ENCODE results near the gene RALBP1.

The RALBP1 gene

DNA sequence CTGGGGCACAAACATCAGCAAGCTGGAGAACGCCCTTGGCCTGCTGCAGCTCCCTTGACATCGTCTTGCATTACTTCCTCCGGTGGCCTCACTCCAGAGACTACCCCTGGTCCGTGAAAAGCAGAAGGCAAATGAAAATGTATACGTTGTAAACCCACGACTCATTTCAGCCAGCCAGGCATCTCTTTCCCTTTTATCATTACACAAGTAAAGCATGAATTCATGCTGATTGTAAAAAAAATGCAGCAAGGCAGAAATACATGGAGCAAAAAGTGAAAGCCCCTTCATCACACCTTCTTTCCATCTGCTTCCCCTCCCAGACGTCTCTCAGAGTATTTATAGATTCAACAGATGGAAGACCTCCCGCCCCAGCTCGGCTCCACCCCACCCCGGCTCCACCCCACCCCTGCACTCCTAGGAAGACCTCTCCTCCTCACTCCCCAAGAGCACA is 41.6 kb upstream of the RALBP1 start:
- TF ChIP-seq, protein P1, sequence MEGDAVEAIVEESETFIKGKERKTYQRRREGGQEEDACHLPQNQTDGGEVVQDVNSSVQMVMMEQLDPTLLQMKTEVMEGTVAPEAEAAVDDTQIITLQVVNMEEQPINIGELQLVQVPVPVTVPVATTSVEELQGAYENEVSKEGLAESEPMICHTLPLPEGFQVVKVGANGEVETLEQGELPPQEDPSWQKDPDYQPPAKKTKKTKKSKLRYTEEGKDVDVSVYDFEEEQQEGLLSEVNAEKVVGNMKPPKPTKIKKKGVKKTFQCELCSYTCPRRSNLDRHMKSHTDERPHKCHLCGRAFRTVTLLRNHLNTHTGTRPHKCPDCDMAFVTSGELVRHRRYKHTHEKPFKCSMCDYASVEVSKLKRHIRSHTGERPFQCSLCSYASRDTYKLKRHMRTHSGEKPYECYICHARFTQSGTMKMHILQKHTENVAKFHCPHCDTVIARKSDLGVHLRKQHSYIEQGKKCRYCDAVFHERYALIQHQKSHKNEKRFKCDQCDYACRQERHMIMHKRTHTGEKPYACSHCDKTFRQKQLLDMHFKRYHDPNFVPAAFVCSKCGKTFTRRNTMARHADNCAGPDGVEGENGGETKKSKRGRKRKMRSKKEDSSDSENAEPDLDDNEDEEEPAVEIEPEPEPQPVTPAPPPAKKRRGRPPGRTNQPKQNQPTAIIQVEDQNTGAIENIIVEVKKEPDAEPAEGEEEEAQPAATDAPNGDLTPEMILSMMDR (IDR thresholded peaks at IDR 0.05; ENCODE audit: borderline replicate concordance, insufficient read depth, low read depth, low read length) = no peak
- no peak overlapping the region for H3K4me3 ChIP-seq (ENCODE audit: low read depth, low read length)

DNA sequence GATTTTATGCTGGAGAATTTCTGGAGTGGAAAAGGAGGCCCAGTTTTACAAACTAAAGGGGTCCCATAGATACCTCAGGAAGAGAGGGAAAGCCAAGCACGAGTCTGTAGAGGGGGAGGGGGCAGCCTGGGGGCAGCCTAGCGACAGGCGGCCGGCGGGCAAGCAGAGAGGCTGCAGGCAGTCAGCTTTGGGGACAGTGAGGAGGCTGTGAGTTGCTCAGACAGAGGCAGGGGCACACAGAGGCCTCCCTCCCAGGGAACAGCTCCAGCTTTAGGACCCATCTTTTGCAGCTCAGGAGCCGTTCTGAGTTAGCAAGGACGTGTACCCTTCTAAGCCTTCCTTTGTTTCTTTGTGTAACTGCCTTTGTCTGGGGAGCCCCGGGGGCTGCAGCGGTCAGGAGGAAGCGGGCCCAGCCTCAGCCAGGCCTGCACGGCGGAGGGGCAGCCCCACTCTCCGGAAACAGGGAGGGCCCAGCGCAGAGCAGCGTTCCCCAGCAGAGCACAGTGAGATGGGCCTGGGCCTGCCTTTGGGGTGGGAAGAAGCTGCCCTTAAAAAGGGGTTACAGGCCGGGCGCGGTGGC is 41.1 kb upstream of the RALBP1 start:
- TF ChIP-seq, protein P1 (IDR thresholded peaks at IDR 0.05; ENCODE audit: borderline replicate concordance, insufficient read depth, low read depth, low read length) = no peak
- peak overlapping the region; percentile 21 for H3K4me3 ChIP-seq (ENCODE audit: low read depth, low read length)

DNA sequence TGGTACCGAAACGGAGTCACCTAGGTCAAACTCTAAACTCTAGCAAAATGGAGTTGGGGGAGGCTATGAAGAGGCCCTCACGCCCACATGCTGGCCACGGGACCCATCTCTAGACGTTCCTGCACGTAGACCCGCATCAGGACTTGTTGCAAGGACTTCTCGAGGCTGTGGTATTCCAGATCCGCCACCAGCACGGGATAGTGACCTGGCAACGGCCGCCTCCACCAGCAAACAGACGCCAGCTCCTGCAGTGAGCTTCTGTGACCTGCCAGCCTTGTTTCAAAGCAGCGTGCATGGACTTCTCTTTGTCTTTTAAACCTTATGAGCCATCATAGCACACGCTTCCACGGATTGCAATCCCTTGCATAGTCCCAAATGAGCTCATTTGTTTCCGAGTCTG is 40.3 kb upstream of the RALBP1 start:
- TF ChIP-seq, protein P1 (IDR thresholded peaks at IDR 0.05; ENCODE audit: borderline replicate concordance, insufficient read depth, low read depth, low read length) = no peak

DNA sequence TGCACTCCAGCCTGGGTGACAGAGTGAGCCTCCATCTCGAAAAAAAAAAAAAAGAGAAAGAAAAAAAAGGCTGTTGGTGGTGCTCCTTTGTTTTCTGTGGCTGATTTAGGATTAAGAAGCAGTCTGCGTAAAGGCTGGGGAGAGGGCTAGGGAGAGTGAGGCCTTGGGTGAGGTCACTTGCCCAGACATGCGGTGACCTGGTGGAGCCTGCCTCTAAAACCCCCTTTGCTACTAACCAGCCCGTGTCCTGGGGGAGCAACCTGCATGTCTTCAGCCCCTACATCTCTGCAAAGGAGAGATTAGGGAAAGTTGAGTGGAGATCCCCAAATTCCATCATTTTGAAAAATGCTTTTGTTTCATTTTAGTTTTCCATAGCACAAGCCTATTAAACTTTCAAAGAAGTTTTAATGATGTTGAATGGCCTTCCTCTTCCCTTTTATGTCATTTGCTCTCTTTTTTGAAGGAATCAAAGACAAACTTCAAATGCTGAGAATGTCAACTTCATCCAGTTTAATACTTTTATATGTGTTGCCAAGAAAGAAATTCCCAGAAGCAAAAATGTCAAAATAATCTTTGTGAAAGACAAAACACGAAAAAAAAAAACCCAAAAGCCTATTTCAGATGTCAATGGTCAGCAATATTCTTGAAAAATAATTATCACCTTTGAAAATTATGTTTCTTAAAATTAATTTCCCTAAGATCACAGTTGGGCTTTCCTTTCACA is 38.9 kb upstream of the RALBP1 start:
- H3K4me3 ChIP-seq (ENCODE audit: low read depth, low read length) = no peak overlapping the region
- TF ChIP-seq, protein P1 (IDR thresholded peaks at IDR 0.05; ENCODE audit: borderline replicate concordance, insufficient read depth, low read depth, low read length) = no peak

More for the DNA sequence above, 40.3 kb upstream of the RALBP1 start:
- no peak overlapping the region for H3K4me3 ChIP-seq (ENCODE audit: low read depth, low read length)

DNA sequence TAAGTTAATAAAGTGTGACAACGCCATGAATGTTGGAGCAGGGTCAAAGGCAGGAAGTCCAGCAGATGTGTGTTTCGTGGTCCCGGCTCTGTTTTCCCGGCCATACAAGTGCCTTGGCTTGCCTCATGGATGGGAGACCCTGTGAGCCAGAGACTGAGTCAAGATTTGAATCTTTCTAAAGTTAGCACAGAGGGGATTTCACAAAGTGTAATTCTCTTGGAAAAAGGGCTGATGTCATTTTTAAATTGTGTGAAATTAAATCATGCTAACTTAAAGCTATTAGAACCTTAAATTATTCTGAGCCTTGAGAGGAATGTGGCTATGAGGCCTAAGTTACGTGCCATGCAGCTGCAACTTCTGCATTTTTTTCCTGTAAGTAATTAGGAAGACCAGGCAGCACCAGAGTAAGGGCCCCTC is 38.3 kb upstream of the RALBP1 start:
- no peak overlapping the region for H3K4me3 ChIP-seq (ENCODE audit: low read depth, low read length)

DNA sequence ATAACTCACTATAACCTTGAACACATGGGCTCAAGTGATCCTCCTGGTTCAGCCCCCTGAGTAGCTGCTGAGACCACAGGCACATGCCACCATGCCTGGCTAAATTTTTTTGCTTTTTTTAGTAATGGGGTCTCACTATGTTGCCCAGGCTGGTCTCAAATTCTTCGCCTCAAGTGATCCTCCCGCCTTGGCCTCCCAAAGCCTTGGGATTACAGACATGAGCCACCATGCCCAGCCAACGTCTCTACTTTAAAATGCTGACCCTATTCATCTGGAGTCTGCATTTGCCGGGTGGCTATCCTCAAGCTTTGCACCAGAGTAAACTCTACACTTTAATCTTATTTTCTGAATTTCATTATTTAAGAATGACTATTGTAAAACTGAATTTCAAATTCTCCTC is 37.6 kb upstream of the RALBP1 start:
- TF ChIP-seq, protein P1 (IDR thresholded peaks at IDR 0.05; ENCODE audit: borderline replicate concordance, insufficient read depth, low read depth, low read length) = no peak
- no peak overlapping the region for H3K4me3 ChIP-seq (ENCODE audit: low read depth, low read length)

More for the DNA sequence above, 38.3 kb upstream of the RALBP1 start:
- TF ChIP-seq, protein P1 (IDR thresholded peaks at IDR 0.05; ENCODE audit: borderline replicate concordance, insufficient read depth, low read depth, low read length) = no peak

DNA sequence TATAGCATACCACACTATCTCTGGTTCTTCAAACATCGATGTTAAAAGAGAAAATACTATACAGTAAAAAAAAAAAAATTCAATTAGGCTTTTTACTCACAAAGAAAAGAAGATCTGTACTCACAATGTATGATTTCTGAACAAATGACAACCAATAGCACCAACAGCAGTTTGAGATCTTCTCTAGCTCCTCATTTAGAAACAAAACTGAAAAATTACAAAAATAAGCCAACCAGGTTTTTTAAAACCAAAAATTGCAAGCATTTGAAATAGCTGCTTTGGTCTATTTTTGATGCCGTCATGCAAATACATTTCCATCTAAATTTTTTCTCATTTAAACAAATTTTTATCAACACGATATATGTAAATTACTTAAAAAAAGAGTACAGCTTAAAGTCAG is 34.3 kb upstream of the RALBP1 start:
- TF ChIP-seq, protein P1 (IDR thresholded peaks at IDR 0.05; ENCODE audit: borderline replicate concordance, insufficient read depth, low read depth, low read length) = no peak
- no peak overlapping the region for H3K4me3 ChIP-seq (ENCODE audit: low read depth, low read length)

All from GM12875 (cell line).